ENCODE measurements around the gene ADAMTS9.

ADAMTS9 gene

GRCh38 chr3:64728994-64729393, 41.2 kb upstream of the ADAMTS9 start:
- TF ChIP-seq GABPA (IDR thresholded peaks at IDR 0.05; ENCODE audit: low read depth), result no peak
- TF ChIP-seq, protein P1, sequence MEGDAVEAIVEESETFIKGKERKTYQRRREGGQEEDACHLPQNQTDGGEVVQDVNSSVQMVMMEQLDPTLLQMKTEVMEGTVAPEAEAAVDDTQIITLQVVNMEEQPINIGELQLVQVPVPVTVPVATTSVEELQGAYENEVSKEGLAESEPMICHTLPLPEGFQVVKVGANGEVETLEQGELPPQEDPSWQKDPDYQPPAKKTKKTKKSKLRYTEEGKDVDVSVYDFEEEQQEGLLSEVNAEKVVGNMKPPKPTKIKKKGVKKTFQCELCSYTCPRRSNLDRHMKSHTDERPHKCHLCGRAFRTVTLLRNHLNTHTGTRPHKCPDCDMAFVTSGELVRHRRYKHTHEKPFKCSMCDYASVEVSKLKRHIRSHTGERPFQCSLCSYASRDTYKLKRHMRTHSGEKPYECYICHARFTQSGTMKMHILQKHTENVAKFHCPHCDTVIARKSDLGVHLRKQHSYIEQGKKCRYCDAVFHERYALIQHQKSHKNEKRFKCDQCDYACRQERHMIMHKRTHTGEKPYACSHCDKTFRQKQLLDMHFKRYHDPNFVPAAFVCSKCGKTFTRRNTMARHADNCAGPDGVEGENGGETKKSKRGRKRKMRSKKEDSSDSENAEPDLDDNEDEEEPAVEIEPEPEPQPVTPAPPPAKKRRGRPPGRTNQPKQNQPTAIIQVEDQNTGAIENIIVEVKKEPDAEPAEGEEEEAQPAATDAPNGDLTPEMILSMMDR (IDR thresholded peaks at IDR 0.05; ENCODE audit: insufficient read depth, low read length), result no peak

DNA sequence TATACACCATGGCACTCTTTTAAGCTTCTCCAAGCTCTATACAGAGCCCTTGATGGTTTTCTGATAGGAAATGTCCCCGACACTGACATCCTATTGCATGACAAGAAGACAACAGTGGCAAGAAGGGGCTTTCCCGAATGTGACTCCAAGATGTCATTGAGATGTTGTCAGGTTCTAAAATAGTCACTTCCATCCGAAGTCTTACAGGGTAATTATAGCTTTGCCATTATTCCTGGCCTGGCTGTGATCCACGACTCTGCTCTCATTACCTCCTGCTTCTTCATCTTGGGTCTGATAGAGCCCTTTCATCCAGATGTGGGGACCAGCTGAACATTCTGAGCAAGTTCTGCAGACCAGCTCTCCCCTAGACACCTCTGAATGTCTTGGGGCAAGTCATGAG, 40.6 kb upstream of the ADAMTS9 start:
- Histone ChIP-seq H3K27ac (replicated peaks) (no peak overlapping the region), H3K4me3 (replicated peaks; ENCODE audit: insufficient read depth, low read length) (no peak overlapping the region), H3K27me3 (ENCODE audit: insufficient read depth, poor library complexity, severe bottlenecking) (no peaks in the 10 kb centered on the region)
- DNase-seq (ENCODE audit: low read depth in 1 of 2, low spot score in 1 of 2), result no peak
- TF ChIP-seq, protein P2, sequence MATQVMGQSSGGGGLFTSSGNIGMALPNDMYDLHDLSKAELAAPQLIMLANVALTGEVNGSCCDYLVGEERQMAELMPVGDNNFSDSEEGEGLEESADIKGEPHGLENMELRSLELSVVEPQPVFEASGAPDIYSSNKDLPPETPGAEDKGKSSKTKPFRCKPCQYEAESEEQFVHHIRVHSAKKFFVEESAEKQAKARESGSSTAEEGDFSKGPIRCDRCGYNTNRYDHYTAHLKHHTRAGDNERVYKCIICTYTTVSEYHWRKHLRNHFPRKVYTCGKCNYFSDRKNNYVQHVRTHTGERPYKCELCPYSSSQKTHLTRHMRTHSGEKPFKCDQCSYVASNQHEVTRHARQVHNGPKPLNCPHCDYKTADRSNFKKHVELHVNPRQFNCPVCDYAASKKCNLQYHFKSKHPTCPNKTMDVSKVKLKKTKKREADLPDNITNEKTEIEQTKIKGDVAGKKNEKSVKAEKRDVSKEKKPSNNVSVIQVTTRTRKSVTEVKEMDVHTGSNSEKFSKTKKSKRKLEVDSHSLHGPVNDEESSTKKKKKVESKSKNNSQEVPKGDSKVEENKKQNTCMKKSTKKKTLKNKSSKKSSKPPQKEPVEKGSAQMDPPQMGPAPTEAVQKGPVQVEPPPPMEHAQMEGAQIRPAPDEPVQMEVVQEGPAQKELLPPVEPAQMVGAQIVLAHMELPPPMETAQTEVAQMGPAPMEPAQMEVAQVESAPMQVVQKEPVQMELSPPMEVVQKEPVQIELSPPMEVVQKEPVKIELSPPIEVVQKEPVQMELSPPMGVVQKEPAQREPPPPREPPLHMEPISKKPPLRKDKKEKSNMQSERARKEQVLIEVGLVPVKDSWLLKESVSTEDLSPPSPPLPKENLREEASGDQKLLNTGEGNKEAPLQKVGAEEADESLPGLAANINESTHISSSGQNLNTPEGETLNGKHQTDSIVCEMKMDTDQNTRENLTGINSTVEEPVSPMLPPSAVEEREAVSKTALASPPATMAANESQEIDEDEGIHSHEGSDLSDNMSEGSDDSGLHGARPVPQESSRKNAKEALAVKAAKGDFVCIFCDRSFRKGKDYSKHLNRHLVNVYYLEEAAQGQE (IDR thresholded peaks at IDR 0.05; ENCODE audit: insufficient replicate concordance, low read depth), result no peak

More at GRCh38 chr3:64728994-64729393, 41.2 kb upstream of the ADAMTS9 start:
- no peak for DNase-seq (ENCODE audit: low read depth in 1 of 2, low spot score in 1 of 2)
- H3K27me3 ChIP-seq (ENCODE audit: insufficient read depth, poor library complexity, severe bottlenecking), result no peaks in the 10 kb centered on the region
- no peak overlapping the region for H3K27ac ChIP-seq (replicated peaks)
- H3K4me3 ChIP-seq (replicated peaks; ENCODE audit: insufficient read depth, low read length), result no peak overlapping the region

- Histone ChIP-seq H3K4me3 (replicated peaks; ENCODE audit: insufficient read depth, low read length) (no peak overlapping the region), H3K27me3 (ENCODE audit: insufficient read depth, poor library complexity, severe bottlenecking) (no peaks in the 10 kb centered on the region), H3K27ac (replicated peaks) (no peak overlapping the region)
- TF ChIP-seq POLR2AphosphoS5 (IDR thresholded peaks at IDR 0.05; ENCODE audit: low read depth), result no peak
- TF ChIP-seq, protein P2 (IDR thresholded peaks at IDR 0.05; ENCODE audit: insufficient replicate concordance, low read depth), result no peak
- TF ChIP-seq, protein P1 (IDR thresholded peaks at IDR 0.05; ENCODE audit: insufficient read depth, low read length), result no peak
- no peak for TF ChIP-seq SPI1 (IDR thresholded peaks at IDR 0.05; ENCODE audit: borderline replicate concordance, low read depth)
- no peak for TF ChIP-seq GABPA (IDR thresholded peaks at IDR 0.05; ENCODE audit: low read depth)
- no peak for DNase-seq (ENCODE audit: low read depth in 1 of 2, low spot score in 1 of 2)
These were observed 38.8 kb upstream of the ADAMTS9 start for GRCh38 chr3:64726414-64727090.

- TF ChIP-seq, protein P2 (IDR thresholded peaks at IDR 0.05; ENCODE audit: insufficient replicate concordance, low read depth), result no peak
- TF ChIP-seq POLR2AphosphoS5 (IDR thresholded peaks at IDR 0.05; ENCODE audit: low read depth) (no peak), SPI1 (IDR thresholded peaks at IDR 0.05; ENCODE audit: borderline replicate concordance, low read depth) (no peak), GABPA (IDR thresholded peaks at IDR 0.05; ENCODE audit: low read depth) (no peak)
- TF ChIP-seq, protein P1 (IDR thresholded peaks at IDR 0.05; ENCODE audit: insufficient read depth, low read length), result no peak
- Histone ChIP-seq H3K4me3 (replicated peaks; ENCODE audit: insufficient read depth, low read length) (no peak overlapping the region), H3K27ac (replicated peaks) (no peak overlapping the region), H3K27me3 (ENCODE audit: insufficient read depth, poor library complexity, severe bottlenecking) (no peaks in the 10 kb centered on the region)
- DNase-seq (ENCODE audit: low read depth in 1 of 2, low spot score in 1 of 2), result no peak
These were observed 31.2 kb upstream of the ADAMTS9 start for GRCh38 chr3:64718976-64719375.
